Stimulated activated CD4-positive, alpha-beta T cell treated with anti-CD3 and anti-CD28 coated beads, Interleukin-15, amount 100 ng/mL, for 1 hour (primary cell): ENCODE measurements around the gene GRIK3.

ENCODE experiments used
- DNase-seq, 2 donors: peaks; one replicate each; pipeline ENCODE4 v3.0.0-alpha.2; 2020; ENCODE audit warnings: low read depth in 1 of 2, low spot score in 1 of 2

The GRIK3 gene

DNA sequence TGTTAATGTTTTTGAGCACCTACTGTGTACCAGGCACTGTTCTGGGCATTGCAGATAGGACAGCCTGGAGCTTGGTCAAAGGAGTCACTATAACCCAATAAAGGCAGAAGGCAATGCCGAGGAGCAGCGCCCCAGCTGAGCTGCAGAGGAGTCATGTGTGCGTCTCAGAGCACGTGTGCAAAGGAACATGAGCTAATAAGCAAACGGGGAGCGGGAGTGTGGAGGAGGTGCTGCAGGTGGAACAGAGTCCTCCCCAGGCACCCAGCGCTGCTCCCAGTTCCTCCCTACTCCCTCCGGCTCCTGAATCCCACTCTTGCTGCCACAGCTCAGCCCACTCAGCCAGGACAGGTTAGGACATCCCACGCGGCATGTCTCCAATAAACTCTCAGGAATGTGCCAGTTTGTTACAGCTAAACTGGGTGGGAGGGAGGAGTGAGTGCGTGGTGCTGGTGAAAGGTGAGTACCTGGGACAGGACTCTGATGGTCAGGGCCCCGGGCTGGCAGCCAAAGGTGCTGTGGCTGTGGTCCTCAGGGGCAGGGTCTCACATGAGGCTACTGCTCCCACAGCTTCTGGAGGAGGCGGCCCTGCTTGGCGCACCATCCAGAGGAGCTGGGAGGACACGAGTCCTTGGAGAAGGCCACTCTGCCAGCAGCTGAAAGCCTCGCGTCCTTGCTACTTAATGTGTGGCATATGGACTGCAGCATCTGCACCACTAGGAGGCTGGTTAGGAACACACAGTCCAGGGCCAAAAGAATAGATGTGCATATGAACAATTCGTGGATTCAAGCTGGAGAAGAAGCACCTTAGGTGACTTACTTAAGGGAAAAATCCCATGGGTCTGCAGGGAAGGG, 52.3 kb downstream of the GRIK3 start:
- DNase-seq = no peak

GRCh38 chr1:36981126-36981525, 53.2 kb downstream of the GRIK3 start:
- DNase-seq = no peak

DNA sequence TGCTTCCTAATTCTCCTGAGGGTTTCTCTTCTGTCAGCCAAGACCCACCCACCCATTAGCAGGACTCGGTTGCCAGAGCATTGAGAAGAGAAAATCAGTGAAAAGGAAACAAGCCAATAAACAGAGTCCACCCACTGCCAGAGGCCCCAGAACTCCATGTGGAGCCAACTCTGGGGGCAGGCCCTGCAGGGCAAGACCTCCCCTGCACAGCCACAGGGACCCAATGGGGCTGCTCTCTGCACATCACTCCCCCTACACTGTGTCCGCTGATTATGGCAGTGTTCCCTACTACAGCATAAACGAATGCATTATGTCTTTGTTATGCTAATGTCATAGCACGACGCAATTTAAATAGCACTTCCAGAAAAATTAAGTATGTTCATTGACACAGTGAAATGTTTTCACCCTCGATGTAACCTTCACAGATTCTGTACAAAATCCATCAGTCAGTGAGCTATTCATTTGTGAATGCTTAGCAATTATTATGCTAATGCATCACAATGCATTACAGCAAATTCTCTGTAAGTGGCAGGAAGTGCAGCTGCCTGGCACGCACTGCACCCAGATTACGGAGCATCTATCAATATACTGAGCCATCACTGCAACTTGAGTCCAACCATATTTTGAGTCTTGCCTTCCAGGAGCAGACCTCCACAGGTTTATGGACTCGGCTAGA, 56.4 kb downstream of the GRIK3 start:
- no peak for DNase-seq

GRCh38 chr1:36975642-36976041, 58.7 kb downstream of the GRIK3 start:
- DNase-seq = no peak

DNA sequence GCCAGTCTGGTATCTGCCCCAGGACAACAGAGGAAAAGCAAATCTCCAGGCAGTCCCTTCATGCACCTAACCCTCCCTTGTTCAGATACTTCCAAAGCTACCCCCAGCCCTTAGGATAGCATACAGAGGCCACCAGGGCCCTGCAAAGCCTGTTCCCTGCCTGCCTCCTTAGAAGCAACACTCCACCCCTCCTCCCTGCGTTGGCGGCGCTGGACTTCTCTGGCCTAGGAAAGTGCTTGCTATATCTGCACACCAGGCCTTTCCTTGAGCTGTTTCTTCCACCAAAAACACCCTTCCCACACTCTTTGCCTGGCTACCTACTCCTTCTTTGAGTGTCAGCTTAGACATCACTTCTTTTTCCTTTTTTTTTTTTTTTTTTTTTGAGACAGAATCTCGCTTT, 61.3 kb downstream of the GRIK3 start:
- no peak for DNase-seq

DNA sequence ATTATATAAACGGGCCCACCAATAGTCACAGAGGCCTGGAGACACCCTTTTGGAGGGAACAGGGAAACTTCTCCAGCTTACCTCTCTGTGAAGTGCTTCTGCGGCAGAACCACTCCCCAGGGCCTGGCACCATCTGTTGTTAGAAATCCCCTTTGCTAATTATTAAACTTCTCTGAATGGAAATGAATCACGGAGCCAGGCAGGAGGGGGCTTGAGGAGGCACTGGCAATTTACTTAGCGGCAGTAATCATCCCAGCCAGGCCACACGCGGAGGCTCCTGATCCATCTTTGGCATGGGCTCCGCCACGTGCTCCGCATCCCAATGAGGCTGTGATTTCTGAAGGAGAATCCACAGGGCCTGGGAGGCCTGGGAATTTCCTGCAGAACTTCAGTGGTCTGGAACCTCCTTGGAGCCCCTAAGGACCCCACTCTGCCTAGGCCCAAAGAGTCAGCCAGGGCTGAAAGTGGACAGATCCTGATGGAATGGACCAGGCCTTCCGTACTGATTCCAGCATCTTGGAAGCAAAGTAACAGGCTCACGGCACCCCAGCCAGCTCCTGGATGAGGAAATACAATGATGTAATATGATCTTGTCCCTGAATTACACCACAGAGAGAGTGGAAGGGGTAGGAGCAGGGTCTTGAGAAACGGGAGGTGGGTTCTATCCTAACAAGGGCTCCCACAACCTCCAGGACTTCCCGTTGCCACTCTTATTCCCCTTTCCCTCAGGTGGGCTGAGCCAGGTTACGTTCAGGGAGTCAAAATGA, 62.3 kb downstream of the GRIK3 start:
- DNase-seq = no peak

DNA sequence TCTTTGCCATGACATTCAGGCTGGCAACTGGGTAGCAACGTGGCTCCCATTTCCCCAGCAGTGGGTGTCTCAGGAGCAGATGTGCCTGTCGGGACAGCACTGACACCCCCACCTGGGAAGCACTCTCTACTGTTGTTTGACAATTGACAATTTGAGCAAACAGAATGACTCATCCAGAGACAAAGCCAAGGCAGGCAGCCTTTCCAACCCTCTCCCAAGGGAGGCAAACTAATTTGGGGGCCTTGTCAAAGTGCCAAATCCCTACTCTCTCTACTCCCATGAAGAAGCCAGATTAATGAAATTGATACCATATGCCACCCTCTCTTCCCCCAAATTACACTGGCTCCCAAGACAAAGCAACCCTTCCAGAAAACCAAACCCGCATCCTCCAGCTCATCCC, 65.6 kb downstream of the GRIK3 start:
- no peak for DNase-seq

DNA sequence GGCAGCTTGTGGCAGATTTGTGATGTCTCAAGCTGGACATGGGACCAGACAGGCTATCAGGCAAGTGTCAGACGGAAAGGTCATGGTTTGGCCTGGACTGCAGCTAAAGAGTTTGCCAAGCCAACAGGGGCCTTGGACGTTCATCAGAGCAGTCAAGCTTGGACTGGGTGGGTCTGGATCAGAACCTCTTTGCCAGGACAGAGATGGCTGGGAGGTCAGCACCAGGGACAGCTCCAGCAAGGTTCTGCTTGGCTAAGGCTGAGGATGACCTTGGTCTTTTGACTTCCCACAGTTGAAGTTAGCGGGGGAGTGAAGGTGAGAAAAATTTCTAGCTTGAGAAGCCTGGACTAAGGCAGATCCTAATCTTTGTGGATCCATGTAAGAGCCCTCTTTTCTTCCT, 68.1 kb downstream of the GRIK3 start:
- DNase-seq = no peak

- DNase-seq = no peak
Measured at GRCh38 chr1:36965275-36966159, 68.8 kb downstream of the GRIK3 start.

DNA sequence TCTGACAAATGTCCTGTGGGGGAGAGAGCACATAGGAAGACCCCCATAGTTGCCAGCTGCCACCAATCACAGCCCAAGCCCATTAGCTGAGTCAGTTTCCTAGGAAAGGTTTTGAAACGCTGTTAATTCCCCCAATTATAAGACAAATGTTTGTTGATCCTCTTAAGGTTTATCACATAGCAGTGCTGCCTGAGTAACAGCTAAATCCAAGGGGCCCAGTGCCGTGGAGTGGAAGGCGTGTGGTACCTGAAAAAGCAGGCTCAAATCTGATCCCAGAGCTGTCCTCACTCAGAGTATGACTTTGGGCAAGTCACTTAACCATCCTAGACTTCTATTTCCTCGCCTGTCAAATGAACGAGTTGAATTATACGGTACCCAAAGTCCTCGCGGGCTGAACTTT, 69.5 kb downstream of the GRIK3 start:
- no peak for DNase-seq

DNA sequence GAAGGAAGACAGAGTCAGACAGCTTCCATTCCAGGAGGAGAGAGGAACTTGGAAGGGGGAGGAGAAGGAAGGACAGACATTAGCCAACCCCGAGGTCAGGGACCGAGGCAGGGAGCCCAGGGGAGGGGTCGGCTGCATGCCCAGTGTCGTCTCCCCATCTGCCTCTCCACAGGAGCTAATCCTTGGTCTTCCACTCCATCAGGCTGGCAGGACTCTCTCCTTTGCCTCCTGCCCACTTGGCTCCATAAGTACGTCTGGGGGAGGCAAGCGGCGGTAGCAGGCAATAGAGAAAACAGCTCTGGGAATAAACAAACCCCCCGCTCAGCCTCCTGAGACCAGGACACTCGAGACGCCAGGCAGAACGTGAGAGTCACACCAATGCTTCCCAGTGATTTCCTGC, 71.3 kb downstream of the GRIK3 start:
- no peak for DNase-seq

DNA sequence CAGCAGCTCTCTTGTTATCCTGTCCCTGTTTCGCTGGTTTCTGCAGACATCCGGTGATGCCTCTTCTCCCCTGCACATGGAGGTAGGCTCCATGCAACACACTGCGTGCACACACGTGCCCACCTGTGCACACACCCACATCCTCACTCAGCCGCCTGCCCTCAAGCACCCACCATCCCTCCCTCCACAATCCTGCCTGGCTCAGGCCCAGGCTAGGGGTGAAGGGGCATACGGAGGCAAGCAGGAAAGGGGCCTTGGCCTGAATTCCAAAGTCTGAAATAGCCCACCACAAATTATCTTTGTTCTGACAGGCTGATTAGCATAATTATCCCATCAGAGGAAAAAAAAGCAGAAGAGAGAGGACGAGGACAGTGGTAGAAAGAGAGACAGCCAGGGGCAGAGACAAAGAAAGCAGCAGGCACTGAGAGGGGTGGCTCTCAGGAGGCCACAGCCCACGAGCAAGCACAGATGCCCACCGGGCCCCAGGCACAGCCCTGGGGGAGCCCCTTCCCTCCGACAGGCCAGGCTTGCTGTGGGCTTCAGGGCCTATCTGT, 73.2 kb downstream of the GRIK3 start:
- no peak for DNase-seq

- no peak for DNase-seq
Measured at GRCh38 chr1:36956570-36956969, 77.7 kb downstream of the GRIK3 start.

- no peak for DNase-seq
Measured at GRCh38 chr1:36955016-36955415, 79.3 kb downstream of the GRIK3 start.

DNA sequence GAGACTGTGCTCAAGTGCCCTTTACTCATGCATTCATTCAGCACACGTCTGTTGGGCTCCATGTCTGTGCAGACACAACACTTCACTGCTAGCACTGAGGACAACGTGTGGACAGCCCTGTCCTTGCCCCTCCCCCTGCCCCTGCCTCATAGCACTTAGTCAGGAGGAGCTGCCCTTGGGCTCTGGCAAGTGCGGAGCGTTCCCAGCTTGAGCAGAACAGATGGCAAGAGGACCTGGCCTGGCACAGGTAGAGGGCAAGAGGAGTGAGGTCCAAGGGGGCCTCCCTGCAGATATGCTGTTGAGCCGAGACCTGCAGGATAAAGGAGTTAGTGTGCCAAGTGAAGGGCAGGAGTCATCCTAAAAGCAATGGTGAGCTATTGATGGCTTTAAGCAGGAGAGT, 81.3 kb downstream of the GRIK3 start:
- DNase-seq = no peak

- DNase-seq = no peak
Measured at GRCh38 chr1:36951761-36952160, 82.6 kb downstream of the GRIK3 start.

DNA sequence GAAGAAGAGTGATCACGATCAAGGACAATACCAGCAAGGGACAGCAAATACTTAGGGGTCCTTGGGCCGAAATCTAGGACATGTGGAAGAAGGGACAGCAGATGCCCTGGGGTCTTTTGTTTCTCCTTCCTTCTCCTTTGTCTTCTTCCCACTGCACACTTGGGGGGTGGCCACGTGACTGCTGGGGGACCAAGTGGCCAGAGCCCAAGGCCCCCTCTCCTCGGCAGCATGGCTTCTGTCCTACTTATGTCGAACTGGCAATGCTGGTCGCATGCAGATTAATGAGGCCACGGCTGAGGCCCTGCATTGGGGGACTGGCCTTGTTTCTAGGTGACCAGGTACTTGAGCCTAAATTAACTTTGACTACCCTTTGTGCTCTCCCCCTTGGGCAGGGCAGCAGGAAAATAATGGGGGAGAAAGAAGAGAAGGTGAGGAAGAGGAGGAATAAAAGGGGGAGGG, 83.0 kb downstream of the GRIK3 start:
- DNase-seq = no peak

DNA sequence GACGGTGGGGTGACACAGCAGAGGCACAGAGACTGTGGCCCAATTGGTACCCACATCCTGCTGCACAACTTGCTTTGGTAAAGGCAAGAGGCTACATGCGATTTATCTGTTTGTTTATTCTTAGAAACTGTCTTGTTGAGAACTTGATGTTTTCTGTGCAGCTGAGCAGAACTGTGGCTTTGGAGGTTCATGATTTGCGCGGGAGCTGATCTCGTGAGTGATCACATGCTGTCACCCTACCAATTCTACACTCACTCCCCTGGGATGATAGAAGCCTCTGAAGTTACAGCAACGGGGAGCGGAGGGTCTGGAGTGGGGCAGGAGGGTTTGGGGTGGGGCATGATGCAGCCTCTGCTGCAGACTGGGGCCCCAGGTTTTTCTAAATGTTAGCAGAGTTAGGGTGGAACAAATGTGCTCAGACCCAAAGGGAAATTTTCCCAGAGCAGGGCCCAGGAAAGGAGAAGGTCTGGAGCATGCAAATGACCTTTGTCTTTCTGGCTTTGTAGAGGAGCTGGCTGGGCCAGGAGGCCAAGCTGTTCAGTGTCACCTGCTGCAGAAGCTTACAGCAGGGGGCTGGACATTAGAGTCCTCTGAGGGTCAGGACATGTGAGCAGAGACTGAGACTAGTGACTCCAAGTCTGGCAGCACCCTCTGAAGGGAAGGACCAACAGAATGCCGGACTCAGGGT, 83.6 kb downstream of the GRIK3 start:
- DNase-seq = no peak

- DNase-seq = no peak
Measured at GRCh38 chr1:36948606-36949005, 85.7 kb downstream of the GRIK3 start.

GRCh38 chr1:36948147-36948546, 86.2 kb downstream of the GRIK3 start:
- DNase-seq = no peak
